ENCODE data around the gene RBM10. TPM values are rescaled to one million over a fixed set of nuclear protein-coding genes. Genes with fewer than 3 reads are reported as not detected.
A peak's percentile ranks its signal among the peaks of the same experiment; 100 is the strongest.

RBM10 gene
- total RNA-seq, 1 experiment from 2014 or later: 55.8 TPM

DNA sequence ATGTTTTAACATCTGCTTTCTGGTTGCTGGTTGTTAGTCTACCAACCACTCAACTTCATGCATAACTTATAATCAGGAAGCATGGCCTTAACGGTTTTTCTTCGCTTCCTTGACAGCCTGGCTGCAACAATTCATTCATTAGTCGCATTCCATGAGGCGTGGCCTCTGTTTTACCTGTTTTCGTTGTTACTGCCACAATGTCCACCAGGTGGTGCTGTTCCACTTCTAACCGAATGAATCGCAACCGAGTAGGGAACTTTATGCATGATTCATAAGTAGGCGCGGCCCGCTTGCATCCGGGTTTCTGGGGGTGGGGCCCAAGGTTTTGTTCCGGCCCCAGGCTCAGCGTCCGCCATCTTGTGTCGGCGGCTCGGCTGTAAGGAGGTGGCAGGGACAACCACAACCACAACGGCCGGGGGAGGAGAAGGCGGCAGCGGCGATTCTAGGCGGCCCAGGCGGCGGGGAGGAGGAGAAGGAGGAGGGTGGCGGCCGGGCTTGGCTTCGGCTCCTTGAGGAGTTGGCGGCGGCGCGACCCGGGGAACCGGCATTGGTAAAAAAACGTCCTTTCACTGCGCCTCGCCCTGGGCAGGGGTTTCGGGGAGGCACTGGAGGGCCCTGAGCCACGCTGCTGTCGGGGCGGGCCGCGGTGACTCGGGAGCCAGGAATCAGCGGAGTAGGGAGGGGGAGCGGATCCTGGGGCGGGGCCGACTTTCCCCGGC is 48.6 kb downstream of the RBM10 start, which contains the start of gene UBA1:
Gene UBA1 (plus strand): TSS at position 355 of the 719 bp plus-strand sequence. CDS start 4,974 bp downstream, outside the sequence.
- no peaks in the 10 kb centered on the region for H3K27me3 ChIP-seq (ENCODE audit: insufficient read depth, low read length)
- H3K27ac ChIP-seq (ENCODE audit: insufficient read length, low read depth, low read length): peak within 1 kb of the TSS; percentile 35
- H3K4me1 ChIP-seq (ENCODE audit: insufficient read depth, low read length): peaks cover 15% of the 10 kb centered on the region; the same call in 1 of the 2 replicates
- H2BK5ac ChIP-seq (ENCODE audit: insufficient read length, low read length): peak within 1 kb of the TSS; percentile 23
- H3K79me2 ChIP-seq (ENCODE audit: insufficient read depth, low read length): peaks cover 38% of the 10 kb centered on the region; the same call in 1 of the 2 replicates
- no peak within 1 kb of the TSS for H2BK20ac ChIP-seq (ENCODE audit: low read depth, low read length, poor library complexity, severe bottlenecking)
- H3K79me1 ChIP-seq (ENCODE audit: insufficient read depth, low read depth, low read length, poor library complexity, severe bottlenecking): peaks cover 12% of the 10 kb centered on the region
- H3K4ac ChIP-seq (ENCODE audit: low read depth, low read length): no peak within 1 kb of the TSS
- H3K4me2 ChIP-seq (ENCODE audit: insufficient read depth, insufficient read length, low read length): peak within 1 kb of the TSS; percentile 89
- no peak within 1 kb of the TSS for H3K56ac ChIP-seq (ENCODE audit: insufficient read length, low read depth, low read length)
- H4K8ac ChIP-seq (replicated peaks; ENCODE audit: insufficient read length, low read depth, low read length): no peak within 1 kb of the TSS
- H2AFZ ChIP-seq (ENCODE audit: low read length): no peak within 1 kb of the TSS
- no peak within 1 kb of the TSS for H3T11ph ChIP-seq (ENCODE audit: low read length)
- no peaks in the 10 kb centered on the region for H3K9me3 ChIP-seq (ENCODE audit: control insufficient read depth, low read depth, low read length)
- H3K23me2 ChIP-seq (ENCODE audit: insufficient read length, low read depth, low read length, poor library complexity, severe bottlenecking): peaks cover 15% of the 10 kb centered on the region
- H3K4me3 Mint-ChIP-seq: peak within 1 kb of the TSS; percentile 96 to 97
- no peak within 1 kb of the TSS for H2BK15ac ChIP-seq (ENCODE audit: low read depth, low read length)
- H4K5ac ChIP-seq (ENCODE audit: insufficient read length, low read depth, low read length): no peak within 1 kb of the TSS
- TF ChIP-seq, protein P1, sequence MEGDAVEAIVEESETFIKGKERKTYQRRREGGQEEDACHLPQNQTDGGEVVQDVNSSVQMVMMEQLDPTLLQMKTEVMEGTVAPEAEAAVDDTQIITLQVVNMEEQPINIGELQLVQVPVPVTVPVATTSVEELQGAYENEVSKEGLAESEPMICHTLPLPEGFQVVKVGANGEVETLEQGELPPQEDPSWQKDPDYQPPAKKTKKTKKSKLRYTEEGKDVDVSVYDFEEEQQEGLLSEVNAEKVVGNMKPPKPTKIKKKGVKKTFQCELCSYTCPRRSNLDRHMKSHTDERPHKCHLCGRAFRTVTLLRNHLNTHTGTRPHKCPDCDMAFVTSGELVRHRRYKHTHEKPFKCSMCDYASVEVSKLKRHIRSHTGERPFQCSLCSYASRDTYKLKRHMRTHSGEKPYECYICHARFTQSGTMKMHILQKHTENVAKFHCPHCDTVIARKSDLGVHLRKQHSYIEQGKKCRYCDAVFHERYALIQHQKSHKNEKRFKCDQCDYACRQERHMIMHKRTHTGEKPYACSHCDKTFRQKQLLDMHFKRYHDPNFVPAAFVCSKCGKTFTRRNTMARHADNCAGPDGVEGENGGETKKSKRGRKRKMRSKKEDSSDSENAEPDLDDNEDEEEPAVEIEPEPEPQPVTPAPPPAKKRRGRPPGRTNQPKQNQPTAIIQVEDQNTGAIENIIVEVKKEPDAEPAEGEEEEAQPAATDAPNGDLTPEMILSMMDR (conservative IDR thresholded peaks at IDR 0.05): peak; percentile 89
- H3K36me3 Mint-ChIP-seq (ENCODE audit: insufficient read depth in 1 of 3, low read depth in 3 of 3): peaks cover 41 to 43% (median 42%) of the 10 kb centered on the region in 3 experiments
- no peak within 1 kb of the TSS for H2BK12ac ChIP-seq (ENCODE audit: insufficient read length, low read depth, low read length)
- no CpG with 5 or more reads among the region's 50 CpGs for WGBS (ENCODE audit: extremely low coverage, insufficient read length, low lambda C conversion rate)
- no peak within 1 kb of the TSS for H4K91ac ChIP-seq (ENCODE audit: insufficient read length, low read depth, low read length)
- peak; percentile 96 for DNase-seq
- H2BK120ac ChIP-seq (ENCODE audit: low read depth, low read length, poor library complexity, severe bottlenecking): no peak within 1 kb of the TSS
- peak within 1 kb of the TSS; percentile 99 to 100 (median 99) for H3K27ac Mint-ChIP-seq
- H3K9ac ChIP-seq (ENCODE audit: extremely low read depth, insufficient read length, low read length): peak within 1 kb of the TSS; percentile 84
- H3K4me1 Mint-ChIP-seq: peaks cover 46 to 50% of the 10 kb centered on the region in 2 experiments
- no peak within 1 kb of the TSS for H3K23ac ChIP-seq (ENCODE audit: insufficient read length, low read depth, low read length)
- no peak within 1 kb of the TSS for H2AK5ac ChIP-seq (ENCODE audit: insufficient read length, low read length)
- H3K9me3 Mint-ChIP-seq: peaks cover 2 to 18% of the 10 kb centered on the region in 2 experiments; a peak in 4 of 5 replicates
- H3K27me3 Mint-ChIP-seq (ENCODE audit: low read depth): no peaks in the 10 kb centered on the region; the same call in 1 of the 2 replicates
- H4K20me1 ChIP-seq (ENCODE audit: control insufficient read depth, insufficient read depth, insufficient read length): no peaks in the 10 kb centered on the region
- H3K18ac ChIP-seq (ENCODE audit: insufficient read length, low read depth, low read length): peak within 1 kb of the TSS; percentile 92
- H3K14ac ChIP-seq (ENCODE audit: insufficient read depth, low read length): peak within 1 kb of the TSS; percentile 98
